ENCODE data around the gene HLA-DMB.

- TF ChIP-seq CTCF (conservative IDR thresholded peaks at IDR 0.05; ENCODE audit: low read depth, low read length) (peak; percentile 38), EZH2 (IDR thresholded peaks at IDR 0.05; ENCODE audit: borderline replicate concordance, low read depth, low read length, poor library complexity, severe bottlenecking) (no peak)
These were observed 29.0 kb upstream of the HLA-DMB start for GRCh38 chr6:32969685-32970412.
